ENCODE results near the gene CDK3. TPM values are rescaled to one million over a fixed set of nuclear protein-coding genes. Genes with fewer than 3 reads are reported as not detected.

Gene CDK3
- total RNA-seq, 4 donors from 2014 or later: 5.4 to 24.6 (median 16.9) TPM; not detected in 1

- in situ Hi-C loops (cut with MboI; ENCODE audit: low pct_ligation_motif_present in 1 of 4, low pct_unique_long_range_greater_than_20kb in 1 of 4, low sequenced_read_pairs in 3 of 4): loop anchor here in 2 of 4 donors (5.0 to 25.0 kb wide), 3 partner anchors 92 to 280 kb away; no protein-coding TSS in a partner anchor
- TF ChIP-seq EP300 (IDR thresholded peaks at IDR 0.05; ENCODE audit: low read depth) (no peak), POLR2AphosphoS5 (IDR thresholded peaks at IDR 0.05) (no peak), POLR2A (IDR thresholded peaks at IDR 0.05) (no peak)
- TF ChIP-seq, protein P1, sequence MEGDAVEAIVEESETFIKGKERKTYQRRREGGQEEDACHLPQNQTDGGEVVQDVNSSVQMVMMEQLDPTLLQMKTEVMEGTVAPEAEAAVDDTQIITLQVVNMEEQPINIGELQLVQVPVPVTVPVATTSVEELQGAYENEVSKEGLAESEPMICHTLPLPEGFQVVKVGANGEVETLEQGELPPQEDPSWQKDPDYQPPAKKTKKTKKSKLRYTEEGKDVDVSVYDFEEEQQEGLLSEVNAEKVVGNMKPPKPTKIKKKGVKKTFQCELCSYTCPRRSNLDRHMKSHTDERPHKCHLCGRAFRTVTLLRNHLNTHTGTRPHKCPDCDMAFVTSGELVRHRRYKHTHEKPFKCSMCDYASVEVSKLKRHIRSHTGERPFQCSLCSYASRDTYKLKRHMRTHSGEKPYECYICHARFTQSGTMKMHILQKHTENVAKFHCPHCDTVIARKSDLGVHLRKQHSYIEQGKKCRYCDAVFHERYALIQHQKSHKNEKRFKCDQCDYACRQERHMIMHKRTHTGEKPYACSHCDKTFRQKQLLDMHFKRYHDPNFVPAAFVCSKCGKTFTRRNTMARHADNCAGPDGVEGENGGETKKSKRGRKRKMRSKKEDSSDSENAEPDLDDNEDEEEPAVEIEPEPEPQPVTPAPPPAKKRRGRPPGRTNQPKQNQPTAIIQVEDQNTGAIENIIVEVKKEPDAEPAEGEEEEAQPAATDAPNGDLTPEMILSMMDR (IDR thresholded peaks at IDR 0.05): no peak
- intact Hi-C loops (cut with DNase I; ENCODE audit: low total_unique reads): no loop called here
- H3K27ac ChIP-seq: no peak overlapping the region
- H3K4me3 ChIP-seq: no peak overlapping the region
- H3K4me1 ChIP-seq: peaks cover 0 to 32% (median 12%) of the 10 kb centered on the region in 4 donors
- no peaks in the 10 kb centered on the region for H3K9me3 ChIP-seq
- DNase-seq: no peak
- 93% methylated on average over 39 of the region's 39 CpGs; no CpG with 5 or more reads in 1 of the 2 donors for WGBS, 2 donors (ENCODE audit: low coverage in 1 of 2)
- no peaks in the 10 kb centered on the region for H3K36me3 ChIP-seq
- no peaks in the 10 kb centered on the region for H3K27me3 ChIP-seq
Measured at GRCh38 chr17:76007131-76007849, 6.6 kb downstream of the CDK3 start.

DNA sequence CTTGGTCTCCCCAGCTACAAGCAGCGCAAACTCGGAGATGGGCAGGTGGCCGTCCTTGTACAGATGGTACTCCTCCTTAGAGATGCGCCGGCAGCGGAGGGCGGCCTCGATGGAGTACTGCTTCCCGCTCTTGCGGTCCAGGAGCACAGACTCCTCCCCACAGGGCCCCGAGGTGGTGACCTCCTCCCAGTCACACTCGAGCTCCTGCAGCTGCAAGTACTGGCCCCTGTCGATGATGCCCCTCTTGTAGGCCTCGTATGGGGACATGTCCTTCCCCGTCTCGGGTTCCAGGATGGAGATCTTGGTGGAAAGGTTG, 7.2 kb downstream of the CDK3 start:
- 91% methylated on average over 12 of the region's 16 CpGs; no CpG with 5 or more reads in 1 of the 2 donors for WGBS, 2 donors (ENCODE audit: low coverage in 1 of 2)
- in situ Hi-C loops (cut with MboI; ENCODE audit: low pct_ligation_motif_present in 1 of 4, low pct_unique_long_range_greater_than_20kb in 1 of 4, low sequenced_read_pairs in 3 of 4): loop anchor here in 2 of 4 donors (5.0 to 25.0 kb wide), 3 partner anchors 93 to 279 kb away; no protein-coding TSS in a partner anchor
- H3K4me3 ChIP-seq: no peak overlapping the region
- intact Hi-C loops (cut with DNase I; ENCODE audit: low total_unique reads): no loop called here
- no peak overlapping the region for H3K27ac ChIP-seq
- no peaks in the 10 kb centered on the region for H3K36me3 ChIP-seq
- H3K27me3 ChIP-seq: no peaks in the 10 kb centered on the region
- TF ChIP-seq POLR2A (IDR thresholded peaks at IDR 0.05): no peak
- no peak for TF ChIP-seq POLR2AphosphoS5 (IDR thresholded peaks at IDR 0.05)
- TF ChIP-seq EP300 (IDR thresholded peaks at IDR 0.05; ENCODE audit: low read depth): no peak
- TF ChIP-seq, protein P1 (IDR thresholded peaks at IDR 0.05): no peak
- DNase-seq: no peak
- H3K4me1 ChIP-seq: peaks cover 0 to 29% (median 11%) of the 10 kb centered on the region in 4 donors
- no peaks in the 10 kb centered on the region for H3K9me3 ChIP-seq

GRCh38 chr17:76008208-76008607, 7.6 kb downstream of the CDK3 start:
- no peak for DNase-seq
- no peak overlapping the region for H3K4me3 ChIP-seq
- WGBS, 2 donors (ENCODE audit: low coverage in 1 of 2): 91 to 100% methylated on average over 6 to 36 of the region's 36 CpGs
- in situ Hi-C loops (cut with MboI; ENCODE audit: low pct_ligation_motif_present in 1 of 4, low pct_unique_long_range_greater_than_20kb in 1 of 4, low sequenced_read_pairs in 3 of 4): loop anchor here in 2 of 4 donors (5.0 to 25.0 kb wide), 3 partner anchors 93 to 279 kb away; no protein-coding TSS in a partner anchor
- H3K4me1 ChIP-seq: peaks cover 0 to 25% (median 8%) of the 10 kb centered on the region in 4 donors
- intact Hi-C loops (cut with DNase I; ENCODE audit: low total_unique reads): no loop called here
- no peaks in the 10 kb centered on the region for H3K9me3 ChIP-seq
- H3K27ac ChIP-seq: no peak overlapping the region
- no peaks in the 10 kb centered on the region for H3K36me3 ChIP-seq
- TF ChIP-seq EP300 (IDR thresholded peaks at IDR 0.05; ENCODE audit: low read depth) (no peak), POLR2A (IDR thresholded peaks at IDR 0.05) (no peak), POLR2AphosphoS5 (IDR thresholded peaks at IDR 0.05) (no peak)
- TF ChIP-seq, protein P1 (IDR thresholded peaks at IDR 0.05): no peak
- H3K27me3 ChIP-seq: no peaks in the 10 kb centered on the region

GRCh38 chr17:76008630-76009425, 8.2 kb downstream of the CDK3 start:
- H3K27me3 ChIP-seq: no peaks in the 10 kb centered on the region
- TF ChIP-seq, protein P1 (IDR thresholded peaks at IDR 0.05): no peak
- no peak for TF ChIP-seq POLR2AphosphoS5 (IDR thresholded peaks at IDR 0.05)
- TF ChIP-seq POLR2A (IDR thresholded peaks at IDR 0.05): no peak
- TF ChIP-seq EP300 (IDR thresholded peaks at IDR 0.05; ENCODE audit: low read depth): no peak
- H3K4me3 ChIP-seq: no peak overlapping the region
- intact Hi-C loops (cut with DNase I; ENCODE audit: low total_unique reads): no loop called here
- 94 to 96% methylated on average over 16 to 56 of the region's 56 CpGs for WGBS, 2 donors (ENCODE audit: low coverage in 1 of 2)
- peaks cover 0 to 19% (median 4%) of the 10 kb centered on the region in 4 donors for H3K4me1 ChIP-seq
- H3K27ac ChIP-seq: no peak overlapping the region
- no peak for DNase-seq
- no peaks in the 10 kb centered on the region for H3K9me3 ChIP-seq
- in situ Hi-C loops (cut with MboI; ENCODE audit: low pct_ligation_motif_present in 1 of 4, low pct_unique_long_range_greater_than_20kb in 1 of 4, low sequenced_read_pairs in 3 of 4): loop anchor here in 2 of 4 donors (5.0 to 25.0 kb wide), 3 partner anchors 94 to 278 kb away; no protein-coding TSS in a partner anchor
- H3K36me3 ChIP-seq: no peaks in the 10 kb centered on the region
